NCI-H187 treated with DMSO at 0.1 percent for 48 hours (cell line): Measurements from ENCODE around the gene DUS1L.

ENCODE experiments used
- DNase-seq: peaks from one replicate; lab custom pipeline; 2025; lab: John Stamatoyannopoulos, UW

Gene DUS1L

DNA sequence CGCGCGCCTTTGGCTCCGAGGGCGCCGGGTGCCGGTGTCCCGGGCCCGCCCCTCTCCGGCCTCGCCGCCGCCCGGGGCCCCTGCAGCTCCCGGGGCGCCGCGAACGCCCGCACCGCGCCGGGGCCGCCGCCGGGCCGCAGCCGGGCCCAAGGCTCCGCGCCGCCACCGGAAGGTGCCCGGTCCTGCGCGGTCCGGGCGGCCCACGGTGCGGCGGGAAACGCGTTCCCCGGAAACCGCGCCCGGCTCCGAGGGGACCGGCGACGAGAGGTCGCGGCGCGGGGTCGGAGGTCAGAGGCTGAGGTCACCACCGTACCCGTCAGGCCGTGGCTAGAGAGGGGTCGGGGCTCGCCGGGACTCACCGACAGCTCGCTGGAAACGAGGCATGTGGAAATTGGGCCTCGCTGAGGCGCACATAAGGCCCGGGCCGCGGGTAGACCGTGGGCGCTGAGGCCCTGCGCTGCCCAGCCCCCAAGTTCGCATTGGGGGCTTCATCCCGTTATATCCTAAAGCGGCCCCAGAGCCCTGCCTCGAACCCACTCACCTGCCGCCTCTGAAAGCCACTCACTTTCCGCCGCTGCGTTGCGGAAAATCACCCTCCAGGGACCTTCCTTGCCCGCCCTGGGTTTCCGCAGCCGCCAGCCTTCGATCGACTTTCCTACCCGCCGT is at the start of gene DUS1L:
TSS of gene DUS1L (minus strand) at position 167 of the 666 bp plus-strand sequence. CDS start 745 bp downstream, outside the sequence.
- DNase-seq = no peak

DNA sequence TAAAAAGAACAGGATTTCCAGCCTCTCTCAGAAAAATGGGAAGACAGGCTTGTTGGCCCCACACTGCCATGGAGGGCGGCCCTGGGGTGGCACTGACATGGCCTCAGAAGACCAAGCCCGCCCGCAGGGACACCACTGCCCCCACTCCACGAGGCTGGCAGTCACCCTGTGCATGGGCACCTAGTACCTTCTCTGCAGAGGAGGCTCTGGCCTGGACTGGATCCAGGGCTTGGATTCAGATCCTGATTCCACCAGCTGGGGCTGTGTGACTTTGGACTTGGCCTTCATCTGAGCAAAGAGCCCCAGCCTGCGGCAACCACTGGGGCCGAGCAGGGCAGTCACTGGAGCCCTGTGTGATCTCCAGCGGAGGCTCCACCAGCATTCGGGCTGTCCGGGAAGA is 49.3 kb upstream of the DUS1L start:
- no peak for DNase-seq

DNA sequence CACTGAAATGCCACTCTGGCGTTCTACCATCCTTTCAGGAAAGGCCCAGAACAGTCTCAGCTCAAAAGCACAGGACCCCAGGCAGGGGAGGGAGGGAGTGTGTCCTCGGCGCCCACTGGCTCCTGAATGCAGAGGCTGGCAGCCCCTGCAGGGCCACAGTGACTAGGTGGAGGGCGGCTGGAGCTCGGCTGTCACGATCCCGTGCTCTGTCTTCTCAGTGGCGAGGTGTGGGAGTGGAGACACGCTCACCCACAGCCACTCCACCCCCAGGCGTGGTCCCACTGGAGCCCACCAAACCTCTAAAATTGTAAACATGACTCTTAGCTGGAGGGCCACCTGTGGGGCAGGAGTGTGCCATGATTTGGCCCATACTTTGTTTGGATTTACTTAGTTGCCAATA is 48.8 kb upstream of the DUS1L start:
- no peak for DNase-seq

DNA sequence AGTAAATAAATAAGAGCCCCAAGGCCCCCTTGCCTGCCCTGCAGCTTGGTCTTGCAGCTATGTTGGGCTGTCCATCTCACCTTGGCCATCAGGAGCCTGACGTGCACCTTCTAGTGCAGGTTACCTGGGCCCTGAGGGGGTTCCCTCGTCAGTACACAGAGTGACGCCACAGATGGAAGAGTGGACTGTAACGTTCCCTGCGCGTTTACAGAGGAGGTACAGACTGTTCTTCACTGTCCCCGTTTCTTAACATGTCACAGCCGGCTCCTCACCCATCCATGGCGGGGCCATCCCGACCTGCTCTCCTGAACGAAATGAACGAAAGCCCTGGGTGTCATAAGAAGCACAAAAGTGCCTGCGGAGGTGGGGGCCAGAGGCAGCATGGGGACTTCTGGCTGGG is 48.3 kb upstream of the DUS1L start:
- no peak for DNase-seq

DNA sequence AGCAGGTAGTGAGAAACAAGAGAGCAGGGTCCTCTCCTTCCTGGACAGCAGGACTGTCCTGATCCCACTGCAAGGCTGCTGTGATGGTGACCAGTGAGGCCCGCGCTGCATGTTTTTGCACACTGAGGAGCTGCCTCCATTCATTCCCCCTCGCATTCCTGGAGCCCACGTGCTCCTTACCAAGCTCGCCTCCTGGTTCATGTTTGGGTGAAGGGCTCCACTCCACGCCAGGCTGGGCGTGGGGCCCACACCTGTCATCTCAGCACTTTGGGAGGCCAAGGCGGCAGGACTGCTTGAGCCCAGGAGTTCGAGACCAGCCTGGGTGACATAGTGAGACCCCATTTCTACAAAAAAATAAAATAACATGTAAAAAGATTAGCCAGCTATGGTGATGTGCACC is 47.8 kb upstream of the DUS1L start:
- DNase-seq = no peak

DNA sequence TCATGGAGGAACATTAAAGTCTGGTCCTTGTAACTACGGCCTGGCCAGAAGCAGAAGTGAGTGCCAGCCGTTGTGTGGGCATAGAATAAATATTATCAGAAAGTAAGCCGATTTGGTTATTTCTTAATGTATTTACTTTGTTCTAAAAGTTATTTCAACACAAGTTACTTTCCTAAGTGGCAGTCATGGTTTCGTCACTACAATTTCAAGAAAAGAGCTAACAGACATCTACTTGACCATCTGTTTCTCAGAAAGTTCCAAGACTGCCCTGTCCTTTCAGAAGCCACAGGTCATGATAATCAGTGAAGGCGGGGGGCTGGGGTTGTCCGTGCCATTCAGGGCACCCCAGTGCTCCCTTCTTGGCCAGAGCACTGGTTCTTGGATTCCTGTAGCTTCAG is 47.3 kb upstream of the DUS1L start:
- DNase-seq = no peak

GRCh38 chr17:82112181-82112913 is 46.7 kb upstream of the DUS1L start:
- no peak for DNase-seq

- no peak for DNase-seq
Observed at GRCh38 chr17:82110298-82110697, 44.7 kb upstream of the DUS1L start.

GRCh38 chr17:82108961-82109475 is 43.4 kb upstream of the DUS1L start:
- no peak for DNase-seq

DNA sequence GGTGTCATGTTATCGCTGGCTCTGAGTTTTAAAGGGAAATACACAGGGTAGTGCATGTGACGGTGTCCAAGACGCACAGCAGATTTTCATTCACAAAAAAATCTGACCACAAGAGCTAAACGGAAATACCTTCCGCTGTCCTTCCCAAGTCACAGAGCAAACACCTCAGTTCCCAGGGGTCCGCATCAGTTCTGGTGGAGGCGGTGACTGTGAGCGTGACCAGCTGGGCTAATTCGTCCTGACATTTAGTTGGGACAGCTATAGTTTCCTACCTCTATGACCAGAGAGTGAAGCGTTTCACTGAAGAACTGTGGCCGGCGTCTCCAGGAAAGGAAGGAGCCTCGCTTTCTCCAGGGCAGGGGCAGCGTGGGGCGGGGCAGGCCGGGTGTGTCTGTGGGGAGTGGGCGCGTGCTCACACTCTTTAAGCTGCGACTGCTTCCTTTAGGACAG is 42.9 kb upstream of the DUS1L start:
- DNase-seq = no peak

DNA sequence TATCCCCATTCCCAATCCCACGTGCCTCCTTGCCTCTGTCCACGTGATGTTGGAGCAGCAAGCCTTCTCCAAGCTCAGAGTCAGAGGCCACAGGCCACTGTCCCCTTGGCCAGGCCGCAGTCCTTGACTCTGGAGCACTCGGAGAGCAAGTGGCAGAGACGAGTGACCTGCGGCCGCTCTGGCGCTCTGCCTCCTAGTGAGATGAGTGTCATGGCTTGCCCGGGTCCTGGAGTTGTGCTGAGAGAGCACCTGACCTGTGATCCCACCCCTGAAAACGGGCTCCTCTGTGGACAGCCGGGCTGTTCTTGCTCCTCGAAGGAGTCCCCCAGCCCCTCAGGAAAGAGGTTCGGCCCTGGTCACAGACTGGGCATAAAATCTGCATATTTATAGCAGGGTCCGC is 42.4 kb upstream of the DUS1L start:
- no peak for DNase-seq

GRCh38 chr17:82107341-82107860 is 41.8 kb upstream of the DUS1L start:
- DNase-seq = no peak

GRCh38 chr17:82106688-82107305 is 41.2 kb upstream of the DUS1L start:
- no peak for DNase-seq

- no peak for DNase-seq
Observed at GRCh38 chr17:82105882-82106687, 40.5 kb upstream of the DUS1L start.

DNA sequence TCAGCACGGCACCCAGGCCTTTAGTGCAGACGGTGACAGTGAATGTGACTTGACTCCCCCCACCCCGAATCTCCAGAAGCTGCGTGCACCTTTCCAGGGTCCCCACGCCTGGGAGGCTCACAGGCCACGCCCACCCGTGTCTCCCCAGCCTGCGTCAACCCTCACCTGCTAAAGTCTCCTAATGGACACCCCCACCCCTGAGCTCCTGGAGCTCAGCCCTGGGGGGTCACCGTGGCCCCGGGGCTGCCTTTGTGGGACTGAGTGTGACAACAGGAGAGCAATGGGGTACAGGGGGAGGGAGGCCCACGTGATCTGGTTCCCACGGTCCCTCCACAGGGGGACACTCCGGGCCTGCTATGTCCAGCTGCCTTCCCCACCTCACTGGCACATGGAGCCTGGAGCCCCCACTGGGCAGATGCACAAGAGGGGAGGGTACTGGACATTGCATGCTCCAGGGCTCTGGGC is 39.8 kb upstream of the DUS1L start:
- no peak for DNase-seq

GRCh38 chr17:82104797-82105416 is 39.3 kb upstream of the DUS1L start:
- no peak for DNase-seq

DNA sequence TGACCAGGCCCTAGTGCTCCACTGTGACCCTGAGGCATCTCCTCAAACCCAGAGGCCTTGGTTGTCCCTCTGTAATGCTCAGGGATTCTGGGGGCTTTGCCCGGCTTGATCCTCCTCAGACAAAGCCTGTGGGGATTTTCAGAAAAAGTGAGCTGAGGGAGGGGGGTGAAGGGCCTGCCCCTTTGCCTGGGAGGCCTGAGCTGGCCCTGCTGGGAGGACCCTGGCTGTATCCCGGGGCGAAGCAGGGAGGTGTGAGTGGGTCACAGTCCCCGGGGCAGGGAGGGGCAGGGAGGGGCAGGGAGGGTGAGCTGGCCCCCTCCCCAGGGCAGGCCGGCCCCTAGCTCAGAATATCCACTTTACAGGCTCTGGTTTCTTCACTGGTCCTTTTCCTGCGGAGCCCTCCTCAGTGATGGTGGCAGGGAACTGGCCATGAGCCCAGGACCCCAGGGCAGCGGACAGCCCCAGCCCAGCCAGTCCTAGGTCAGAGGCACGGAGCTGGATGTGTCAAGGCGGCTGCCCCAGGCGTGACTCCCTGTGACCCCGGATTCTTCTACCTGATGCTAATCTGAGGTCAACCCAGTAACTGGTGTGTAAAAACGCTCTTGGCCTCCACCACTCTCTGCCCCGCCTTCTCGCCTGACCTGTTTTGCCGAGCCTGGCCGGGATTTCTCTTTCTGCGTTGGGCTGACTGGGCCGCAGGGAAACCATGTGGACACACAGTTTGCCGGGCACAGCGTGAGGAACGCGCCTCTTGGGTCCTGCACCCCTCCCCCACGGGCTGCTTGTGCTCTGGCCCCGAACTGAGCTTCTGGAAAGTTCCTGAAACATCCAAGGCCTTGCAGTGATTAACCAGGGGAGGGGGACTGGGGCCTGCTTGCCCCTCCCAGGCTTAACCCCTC is 38.2 kb upstream of the DUS1L start:
- DNase-seq = no peak

DNA sequence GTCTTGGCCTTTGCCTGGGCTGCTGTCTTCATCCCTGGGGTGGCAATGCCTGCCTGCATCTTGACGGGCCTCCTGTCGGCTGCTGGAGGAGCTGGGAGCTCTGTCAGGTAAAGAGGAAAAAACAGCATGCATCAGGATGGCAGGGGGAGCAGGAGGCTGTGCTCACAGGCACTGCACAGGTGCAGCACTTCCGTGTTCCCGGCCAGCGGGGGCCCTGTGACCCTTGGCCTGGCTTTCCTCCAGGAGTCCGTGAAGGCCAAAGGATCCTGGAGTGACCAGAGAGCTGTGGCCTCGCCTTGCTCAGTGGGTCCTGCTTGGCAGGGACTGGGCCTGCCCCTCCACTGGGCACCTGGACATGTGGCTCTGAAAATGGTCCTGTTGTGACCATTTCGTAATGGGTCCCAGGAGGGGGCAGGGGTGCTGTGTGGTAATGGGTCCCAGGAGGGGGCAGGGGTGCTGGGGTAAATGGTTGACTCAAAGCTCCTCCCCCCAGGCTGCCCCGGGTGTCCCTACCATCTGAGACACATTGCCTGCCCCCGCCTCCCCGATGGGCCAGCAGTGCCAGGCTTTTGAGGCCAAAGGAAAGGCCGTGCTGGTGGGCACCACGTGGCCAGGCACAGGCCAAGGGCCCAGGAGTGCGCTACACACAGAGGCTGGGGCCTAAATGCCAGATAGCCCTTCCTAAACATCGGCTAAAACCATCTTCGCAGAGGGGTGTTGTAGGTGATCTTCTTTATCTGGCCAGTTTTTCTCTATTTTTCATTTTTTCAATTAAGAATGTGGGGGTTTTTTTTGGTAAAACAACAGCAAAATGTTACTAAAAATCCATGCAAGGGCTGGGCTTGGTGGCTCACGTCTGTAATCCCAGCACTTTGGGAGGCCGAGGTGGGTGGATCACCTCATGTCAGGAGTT is 36.4 kb upstream of the DUS1L start:
- DNase-seq = no peak

DNA sequence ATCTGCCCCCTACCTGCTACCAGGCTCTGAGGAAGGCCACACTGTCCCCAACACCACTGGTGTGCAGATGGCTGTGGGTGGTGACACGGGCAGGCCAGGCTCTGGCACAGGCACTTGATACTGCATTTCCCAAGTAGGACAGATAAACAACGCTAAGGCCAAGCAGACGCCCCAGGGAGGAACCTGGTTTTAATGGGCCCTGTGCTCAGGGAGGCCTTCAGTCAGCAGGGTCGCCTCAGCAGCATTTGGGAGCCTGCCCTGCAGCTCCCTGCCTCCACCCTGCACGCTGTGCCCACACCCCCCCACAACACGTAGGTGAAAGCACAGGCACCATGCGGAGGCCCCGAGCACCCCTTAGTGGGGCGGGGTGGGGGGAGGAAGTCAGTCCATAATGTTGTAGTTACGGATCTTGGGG is 35.7 kb upstream of the DUS1L start:
- DNase-seq = no peak
